ENCODE data around the gene APLP1.

Gene APLP1

GRCh38 chr19:35928507-35928906, 60.1 kb downstream of the APLP1 start:
- no peak for DNase-seq (ENCODE audit: low read depth in 2 of 2)
- TF ChIP-seq, protein P1, sequence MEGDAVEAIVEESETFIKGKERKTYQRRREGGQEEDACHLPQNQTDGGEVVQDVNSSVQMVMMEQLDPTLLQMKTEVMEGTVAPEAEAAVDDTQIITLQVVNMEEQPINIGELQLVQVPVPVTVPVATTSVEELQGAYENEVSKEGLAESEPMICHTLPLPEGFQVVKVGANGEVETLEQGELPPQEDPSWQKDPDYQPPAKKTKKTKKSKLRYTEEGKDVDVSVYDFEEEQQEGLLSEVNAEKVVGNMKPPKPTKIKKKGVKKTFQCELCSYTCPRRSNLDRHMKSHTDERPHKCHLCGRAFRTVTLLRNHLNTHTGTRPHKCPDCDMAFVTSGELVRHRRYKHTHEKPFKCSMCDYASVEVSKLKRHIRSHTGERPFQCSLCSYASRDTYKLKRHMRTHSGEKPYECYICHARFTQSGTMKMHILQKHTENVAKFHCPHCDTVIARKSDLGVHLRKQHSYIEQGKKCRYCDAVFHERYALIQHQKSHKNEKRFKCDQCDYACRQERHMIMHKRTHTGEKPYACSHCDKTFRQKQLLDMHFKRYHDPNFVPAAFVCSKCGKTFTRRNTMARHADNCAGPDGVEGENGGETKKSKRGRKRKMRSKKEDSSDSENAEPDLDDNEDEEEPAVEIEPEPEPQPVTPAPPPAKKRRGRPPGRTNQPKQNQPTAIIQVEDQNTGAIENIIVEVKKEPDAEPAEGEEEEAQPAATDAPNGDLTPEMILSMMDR (IDR thresholded peaks at IDR 0.05; ENCODE audit: low read depth, low read length) = no peak
- no peak overlapping the region for H3K4me3 ChIP-seq (replicated peaks in 1 of 2; ENCODE audit: low read depth in 2 of 2, low read length in 2 of 2)
